CD4-positive, alpha-beta T cell treated with Interleukin-4 for 1 hour (primary cell): ENCODE results near the gene CFP.

ENCODE experiments used
- DNase-seq, 2 donors: peaks; one replicate each; pipeline ENCODE4 v3.0.0-alpha.2; 2020 to 2022

CFP gene

GRCh38 chrX:47574076-47574546 lies 55.6 kb downstream of the CFP start:
- DNase-seq = no peak

GRCh38 chrX:47573341-47574075 lies 56.2 kb downstream of the CFP start:
- DNase-seq = no peak
